ENCODE data around the gene EBF3.

EBF3 gene

GRCh38 chr10:129944456-129944855 lies 19.6 kb downstream of the EBF3 start:
- no peak for DNase-seq

- no peak for DNase-seq
Observed at GRCh38 chr10:129942936-129943715, 20.9 kb downstream of the EBF3 start.

- DNase-seq = no peak
Observed at GRCh38 chr10:129942391-129942790, 21.7 kb downstream of the EBF3 start.

GRCh38 chr10:129942019-129942277 lies 22.1 kb downstream of the EBF3 start:
- no peak for DNase-seq

GRCh38 chr10:129941199-129942018 lies 22.7 kb downstream of the EBF3 start:
- DNase-seq = no peak

GRCh38 chr10:129940617-129941198 lies 23.4 kb downstream of the EBF3 start:
- DNase-seq = no peak

GRCh38 chr10:129939416-129940275 lies 24.4 kb downstream of the EBF3 start:
- no peak for DNase-seq

- DNase-seq = no peak
Observed at GRCh38 chr10:129938460-129938859, 25.6 kb downstream of the EBF3 start.

GRCh38 chr10:129937351-129937751 lies 26.7 kb downstream of the EBF3 start:
- DNase-seq = no peak

GRCh38 chr10:129936923-129937300 lies 27.2 kb downstream of the EBF3 start:
- no peak for DNase-seq

GRCh38 chr10:129936266-129936922 lies 27.7 kb downstream of the EBF3 start:
- DNase-seq = no peak

- no peak for DNase-seq
Observed at GRCh38 chr10:129935867-129936152, 28.3 kb downstream of the EBF3 start.

GRCh38 chr10:129935102-129935866 lies 28.8 kb downstream of the EBF3 start:
- no peak for DNase-seq

GRCh38 chr10:129934196-129934925 lies 29.7 kb downstream of the EBF3 start:
- no peak for DNase-seq

- no peak for DNase-seq
Observed at GRCh38 chr10:129933456-129934092, 30.5 kb downstream of the EBF3 start.

- DNase-seq = no peak
Observed at GRCh38 chr10:129932751-129933433, 31.2 kb downstream of the EBF3 start.

GRCh38 chr10:129932182-129932581 lies 31.9 kb downstream of the EBF3 start:
- no peak for DNase-seq

GRCh38 chr10:129929343-129930292 lies 34.5 kb downstream of the EBF3 start:
- DNase-seq = no peak
